GM12878 (cell line): ENCODE results near the gene NDUFB1. TPM values are rescaled to one million over a fixed set of nuclear protein-coding genes. Genes with fewer than 3 reads are reported as not detected.

ENCODE experiments used
- CREB1 ChIP-seq: IDR thresholded peaks from 2 replicates; pipeline ENCODE4 v1.6.1; 2012; ENCODE audit warnings: low read depth, mild to moderate bottlenecking, inconsistent platforms
- EED ChIP-seq: sonication (generic); IDR thresholded peaks from 2 replicates; pipeline ENCODE4 v1.6.1; 2016; ENCODE audit warnings: antibody characterized with exemption, low read depth
- HDAC2 ChIP-seq: fragments of 200-600 bp; sonication (generic); IDR thresholded peaks from 2 replicates; pipeline ENCODE4 v1.6.1; 2017
- PRDM15 ChIP-seq: fragments of 450-650 bp; formaldehyde crosslinking; IDR thresholded peaks from 2 replicates; pipeline ENCODE4 v1.4.0; 2020; ENCODE audit warnings: mild to moderate bottlenecking, moderate library complexity
- SIN3A ChIP-seq: IDR thresholded peaks from 2 replicates; pipeline ENCODE4 v1.6.1; 2012; ENCODE audit warnings: low read depth, low read length, improper control_type of control experiment
- TCF3 ChIP-seq: IDR thresholded peaks from 2 replicates; pipeline ENCODE4 v1.6.1; 2012; ENCODE audit warnings: low read depth, mild to moderate bottlenecking, low read length, borderline replicate concordance; ENCODE audit not compliant: insufficient read depth
- polyA plus RNA-seq, 11 experiments: library from polyadenylated mRNA; depleted of rRNA in 4 of 11; unstranded in 6 of 11; stranded (reverse) in 5 of 11; fragments of >200 nt; fragmentation: Nextera tagmentation in 4 of 11; fragmentation: Illumina TruSeq in 1 of 11; extraction: Ambion mirVana in 4 of 11; extraction: Trizol in 1 of 11; gene quantifications; 1 replicate in 1 of 11; 2 replicates in 10 of 11; pipeline versions ENCODE4 v1.2.1 to v1.2.3, GENCODE V29; 2011 to 2016; ENCODE audit warnings: inconsistent platforms in 2 of 11, missing spikeins in 2 of 11, low read depth in 1 of 11
- total RNA-seq, 4 experiments: library from RNA; depleted of rRNA in 3 of 4; stranded (reverse); fragments of >200 nt in 3 of 4; fragmentation: Illumina TruSeq in 1 of 4; extraction: Trizol in 1 of 4; gene quantifications; 2 replicates each; pipeline versions ENCODE4 v1.2.1 to v1.2.3, GENCODE V29; 2013 to 2021
- TF ChIP-seq, protein P1 (sequence below): fragments of 450-650 bp; formaldehyde crosslinking; IDR thresholded peaks from 2 replicates; pipeline ENCODE4 v1.5.0; 2022; ENCODE audit warnings: mild to moderate bottlenecking, missing genetic modification characterization

The NDUFB1 gene
- total and polyA plus RNA-seq, 10 of the 15 experiments (the other 5 are each of a cell fraction or from before 2014, with no cell fraction given): 132 to 919 (median 561) TPM

- TF ChIP-seq SIN3A: no peak
- 0 out of 2 replicates have a peak, but pooled peaks have one; percentile 37 for TF ChIP-seq EED
- TF ChIP-seq, protein P1, sequence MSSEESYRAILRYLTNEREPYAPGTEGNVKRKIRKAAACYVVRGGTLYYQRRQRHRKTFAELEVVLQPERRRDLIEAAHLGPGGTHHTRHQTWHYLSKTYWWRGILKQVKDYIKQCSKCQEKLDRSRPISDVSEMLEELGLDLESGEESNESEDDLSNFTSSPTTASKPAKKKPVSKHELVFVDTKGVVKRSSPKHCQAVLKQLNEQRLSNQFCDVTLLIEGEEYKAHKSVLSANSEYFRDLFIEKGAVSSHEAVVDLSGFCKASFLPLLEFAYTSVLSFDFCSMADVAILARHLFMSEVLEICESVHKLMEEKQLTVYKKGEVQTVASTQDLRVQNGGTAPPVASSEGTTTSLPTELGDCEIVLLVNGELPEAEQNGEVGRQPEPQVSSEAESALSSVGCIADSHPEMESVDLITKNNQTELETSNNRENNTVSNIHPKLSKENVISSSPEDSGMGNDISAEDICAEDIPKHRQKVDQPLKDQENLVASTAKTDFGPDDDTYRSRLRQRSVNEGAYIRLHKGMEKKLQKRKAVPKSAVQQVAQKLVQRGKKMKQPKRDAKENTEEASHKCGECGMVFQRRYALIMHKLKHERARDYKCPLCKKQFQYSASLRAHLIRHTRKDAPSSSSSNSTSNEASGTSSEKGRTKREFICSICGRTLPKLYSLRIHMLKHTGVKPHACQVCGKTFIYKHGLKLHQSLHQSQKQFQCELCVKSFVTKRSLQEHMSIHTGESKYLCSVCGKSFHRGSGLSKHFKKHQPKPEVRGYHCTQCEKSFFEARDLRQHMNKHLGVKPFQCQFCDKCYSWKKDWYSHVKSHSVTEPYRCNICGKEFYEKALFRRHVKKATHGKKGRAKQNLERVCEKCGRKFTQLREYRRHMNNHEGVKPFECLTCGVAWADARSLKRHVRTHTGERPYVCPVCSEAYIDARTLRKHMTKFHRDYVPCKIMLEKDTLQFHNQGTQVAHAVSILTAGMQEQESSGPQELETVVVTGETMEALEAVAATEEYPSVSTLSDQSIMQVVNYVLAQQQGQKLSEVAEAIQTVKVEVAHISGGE (CRISPR knock-in tag): no peak
- TF ChIP-seq PRDM15 (CRISPR knock-in tag): no peak
- no peak for TF ChIP-seq HDAC2
- TF ChIP-seq CREB1: peak; percentile 42; the same call in 1 of the 2 replicates
- TF ChIP-seq TCF3: no peak
Measured at GRCh38 chr14:92105893-92106142, 15.7 kb downstream of the NDUFB1 start (continued).
